Renal cortical epithelial cell (primary cell): ENCODE results near the gene FAM163B. TPM values are rescaled to one million over a fixed set of nuclear protein-coding genes. Genes with fewer than 3 reads are reported as not detected.

ENCODE experiments used
- DNase-seq: peaks from one replicate; pipeline ENCODE4 v3.0.0-alpha.2; 2011; ENCODE audit warnings: low read depth
- total RNA-seq: library from RNA; depleted of rRNA; stranded (reverse); fragments of >200 nt; gene quantifications from 2 replicates; pipeline ENCODE4 v1.2.3, GENCODE V29; 2014

FAM163B gene
- total RNA-seq, 1 donor from 2014 or later, result not detected

DNA sequence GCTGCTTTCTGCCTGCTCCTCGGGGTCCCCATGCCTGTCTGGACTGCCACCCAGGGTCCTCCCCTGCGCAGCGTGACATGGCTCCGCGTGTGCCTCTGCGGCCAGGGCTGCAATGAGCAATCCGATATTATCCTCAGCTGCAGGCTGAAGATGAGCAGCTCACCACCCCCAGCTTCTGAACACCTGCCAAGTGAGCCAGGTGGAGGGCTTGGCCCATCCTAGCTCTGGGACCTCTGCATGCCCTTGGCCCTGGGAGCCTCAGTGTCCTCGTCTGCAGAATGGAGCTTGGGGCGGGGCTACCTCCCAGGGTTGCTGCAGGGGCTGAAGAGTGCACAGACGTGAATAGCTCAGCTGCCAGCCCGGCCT, 80.3 kb downstream of the FAM163B start:
- DNase-seq, result no peak

DNA sequence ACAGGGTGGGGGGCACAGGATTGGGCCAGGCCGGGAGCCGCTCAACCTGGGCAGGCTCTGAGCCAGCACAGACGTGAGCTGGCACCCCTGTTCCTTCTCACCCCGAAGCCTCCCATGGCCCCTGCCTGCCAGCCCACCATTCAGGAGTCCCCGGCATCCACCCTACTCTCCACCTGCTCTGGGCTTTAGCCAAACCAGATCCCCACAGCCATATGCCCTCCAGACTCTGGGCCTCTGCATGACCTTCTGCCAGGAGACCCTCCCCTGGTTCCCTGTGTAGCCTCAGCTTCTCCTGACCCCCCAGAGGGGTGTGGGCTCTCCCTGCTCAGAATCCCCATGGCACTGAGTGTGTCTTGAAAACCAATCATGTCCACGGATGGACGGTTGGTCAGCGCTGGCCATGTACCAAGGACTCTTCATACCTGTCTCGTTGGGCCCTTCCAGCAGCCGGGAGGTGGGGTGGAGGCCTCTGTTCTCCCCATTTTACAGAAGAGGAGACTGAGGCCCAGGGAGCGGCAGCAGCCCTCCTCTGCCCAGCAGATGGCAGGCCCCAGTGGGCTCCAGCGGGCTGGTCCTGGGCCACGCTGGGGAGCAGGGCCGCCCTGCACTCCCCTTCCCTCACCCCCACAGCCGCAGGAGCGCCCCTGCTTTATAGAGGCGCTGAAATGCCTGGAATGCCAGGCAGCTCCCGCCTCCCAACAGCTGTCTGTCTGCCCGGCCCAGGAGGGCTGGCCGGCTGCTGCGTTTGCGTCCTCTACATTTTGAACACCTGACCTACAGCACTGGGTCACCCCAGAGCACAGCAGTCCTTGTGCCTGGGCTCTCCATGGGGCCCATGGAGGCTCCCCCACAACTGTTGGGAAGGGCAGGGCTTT, 81.0 kb downstream of the FAM163B start:
- no peak for DNase-seq

DNA sequence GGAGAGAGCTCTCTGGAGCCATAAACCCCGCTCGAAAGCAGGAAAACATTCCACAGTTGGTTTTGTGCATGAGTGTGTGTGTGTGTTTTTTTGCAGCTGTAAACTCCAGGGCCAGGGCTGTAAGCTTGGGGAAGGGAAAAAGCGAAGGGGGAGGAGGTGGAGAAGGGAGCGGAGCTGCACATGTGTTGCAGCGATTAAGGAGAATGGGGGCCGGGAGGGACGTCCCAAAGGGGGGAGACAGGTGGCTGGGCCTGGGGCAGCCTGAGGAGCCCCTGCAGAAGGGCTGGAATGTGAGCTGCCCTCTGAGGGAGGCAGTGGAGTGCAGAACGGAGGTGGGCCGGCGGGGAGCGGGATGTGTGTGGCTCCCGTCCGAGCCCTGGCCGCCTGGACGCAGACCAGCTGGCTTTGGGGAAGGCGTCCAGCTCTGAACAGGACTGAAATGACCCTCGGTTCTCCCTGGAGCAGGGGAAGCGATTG, 81.7 kb downstream of the FAM163B start:
- no peak for DNase-seq

Other genes with a start within 250 kb of the FAM163B start
- gene SURF4, start 233.3 kb downstream of the FAM163B start, total RNA-seq, result 284 and 363 TPM in 2 replicates
- gene STKLD1, start 233.0 kb downstream of the FAM163B start, total RNA-seq, result 0.35 and 0.40 TPM in 2 replicates
- gene REXO4, start 191.4 kb downstream of the FAM163B start, total RNA-seq, result 10.8 and 25.3 TPM in 2 replicates
- 0.52 and 6.0 TPM in 2 replicates for gene ADAMTS13, start 187.0 kb downstream of the FAM163B start, total RNA-seq
- 9.2 and 22.0 TPM in 2 replicates for gene CACFD1, start 149.4 kb downstream of the FAM163B start, total RNA-seq
- 21.7 and 60.1 TPM in 2 replicates for gene SLC2A6, start 130.3 kb downstream of the FAM163B start, total RNA-seq
- not detected in 2 replicates for gene MYMK, start 84.4 kb downstream of the FAM163B start, total RNA-seq
- 0.05 TPM in 1 of 2 replicates, not detected in the other for gene ADAMTSL2, start 74.7 kb downstream of the FAM163B start, total RNA-seq
- gene DBH, start 27.0 kb upstream of the FAM163B start, total RNA-seq, result not detected in 2 replicates
- gene SARDH, start 129.0 kb upstream of the FAM163B start, total RNA-seq, result 2.1 and 5.4 TPM in 2 replicates